Kidney (tissue), 14 donors: ENCODE data around the gene LLGL2. TPM values are rescaled to one million over a fixed set of nuclear protein-coding genes. Genes with fewer than 3 reads are reported as not detected.

Experiments
- DNase-seq, 5 donors: peaks; one replicate each; pipeline ENCODE4 v3.0.0-alpha.2; 2013 to 2020
- FAIRE-seq: peaks from 2 replicates; lab custom pipeline; 2012; peaks lifted over from hg19 to GRCh38; lab: Jason Lieb, UNC
- H3K27ac ChIP-seq, 2 donors: one replicate each; pipeline ENCODE4 v1.7.0; 2013; ENCODE audit warnings: low read depth in 2 of 2, low read length in 2 of 2, inconsistent platforms in 1 of 2
- H3K27me3 ChIP-seq: one replicate; pipeline ENCODE4 v1.7.1; 2013; ENCODE audit warnings: low read length, inconsistent platforms; ENCODE audit not compliant: control insufficient read depth, insufficient read depth
- H3K36me3 ChIP-seq, 3 donors: one replicate each; pipeline versions ENCODE4 v1.7.0 to v1.7.1; 2013; ENCODE audit warnings: low read length in 3 of 3, control low read depth in 1 of 3, inconsistent platforms in 1 of 3; ENCODE audit not compliant: insufficient read depth in 3 of 3, control insufficient read depth in 2 of 3
- H3K4me1 ChIP-seq, 3 donors: one replicate each; pipeline versions ENCODE4 v1.7.0 to v1.7.1; 2013; ENCODE audit warnings: low read length in 3 of 3, inconsistent platforms in 1 of 3, low read depth in 1 of 3; ENCODE audit not compliant: control insufficient read depth in 2 of 3, insufficient read depth in 2 of 3
- H3K4me3 ChIP-seq, 3 donors: one replicate each; pipeline versions ENCODE4 v1.7.0 to v1.8.1; 2013; ENCODE audit warnings: low read length in 3 of 3, control low read depth in 1 of 3, inconsistent platforms in 1 of 3
- H3K9ac ChIP-seq, 3 donors: one replicate each; pipeline versions ENCODE4 v1.7.0 to v1.7.1; 2013; ENCODE audit warnings: low read length in 3 of 3, control low read depth in 1 of 3, inconsistent platforms in 1 of 3
- H3K9me3 ChIP-seq, 3 donors: one replicate each; pipeline versions ENCODE4 v1.7.0 to v1.7.1; 2013; ENCODE audit warnings: low read length in 3 of 3, control low read depth in 1 of 3, inconsistent platforms in 1 of 3; ENCODE audit not compliant: control insufficient read depth in 2 of 3, insufficient read depth in 1 of 3
- intact Hi-C: fragments of 100-400 bp; cut with DNase I; formaldehyde crosslinking; loops from one replicate; pipeline ENCODE4 v1.11.1; 2022
- polyA plus RNA-seq: library from polyadenylated mRNA; stranded (reverse); fragments of 350-450 nt; fragmentation: Illumina TruSeq; extraction: RNeasy Lipid Tissue Mini Kit (QIAGEN cat#74804); gene quantifications from one replicate; pipeline ENCODE4 v1.2.3, GENCODE V29; 2014; ENCODE audit warnings: low read depth, low replicate concordance; ENCODE audit not compliant: insufficient read depth
- total RNA-seq: library from RNA; stranded (reverse); fragmentation: NEBNext Ultra II Directional; extraction: Animal tissue kit (Norgen Biotek cat#: 25700); gene quantifications from one replicate; pipeline ENCODE4 v1.2.1, GENCODE V29; 2021
- TF ChIP-seq, protein P1 (sequence below): IDR thresholded peaks from 3 replicates; pipeline ENCODE4 v1.5.1; 2012; ENCODE audit warnings: mild to moderate bottlenecking, moderate library complexity, borderline replicate concordance; ENCODE audit not compliant: insufficient read depth; ENCODE audit errors: extremely low read depth
- donor health status: control.
- donor health status: control.
- donor health status: control.
- donor health status: control.
- donor health status: control.
- donor health status: DM: yes; HTN: yes; CAD: no.
- donor health status: Normal renal cell carcinoma (clear cell type).

Gene LLGL2
- total and polyA plus RNA-seq, 2 donors from 2014 or later = 181 to 262 TPM

DNA sequence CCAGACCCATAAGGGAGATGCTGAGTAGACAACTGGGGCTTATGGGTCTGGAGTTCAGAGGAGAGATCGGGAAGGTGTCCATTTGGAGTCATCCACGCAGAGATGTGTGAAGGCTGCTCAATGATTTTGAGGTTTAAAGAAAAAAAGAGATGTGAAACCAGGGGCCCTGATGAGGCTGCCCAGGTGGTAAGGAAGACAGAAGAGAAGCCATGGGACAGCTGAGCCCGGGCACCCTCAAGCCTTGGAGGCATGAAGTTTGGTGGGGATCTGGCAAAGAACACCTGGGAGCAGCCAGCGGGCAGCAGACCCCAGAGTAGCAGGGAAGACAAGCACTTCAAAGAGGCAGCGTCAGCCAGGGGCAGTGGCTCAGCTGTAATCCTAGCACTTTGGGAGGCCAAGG lies 41.3 kb downstream of the LLGL2 start:
- no peak for FAIRE-seq
- no peak for DNase-seq
- H3K27ac ChIP-seq = no peak overlapping the region
- H3K4me1 ChIP-seq = peaks cover 0 to 9% (median 0%) of the 10 kb centered on the region in 3 donors
- no peak overlapping the region for H3K9ac ChIP-seq
- H3K9me3 ChIP-seq = no peaks in the 10 kb centered on the region
- no peaks in the 10 kb centered on the region for H3K27me3 ChIP-seq
- intact Hi-C loops = no loop called here
- H3K4me3 ChIP-seq = no peak overlapping the region
- peaks cover 0 to 46% (median 21%) of the 10 kb centered on the region in 3 donors for H3K36me3 ChIP-seq
- TF ChIP-seq, protein P1, sequence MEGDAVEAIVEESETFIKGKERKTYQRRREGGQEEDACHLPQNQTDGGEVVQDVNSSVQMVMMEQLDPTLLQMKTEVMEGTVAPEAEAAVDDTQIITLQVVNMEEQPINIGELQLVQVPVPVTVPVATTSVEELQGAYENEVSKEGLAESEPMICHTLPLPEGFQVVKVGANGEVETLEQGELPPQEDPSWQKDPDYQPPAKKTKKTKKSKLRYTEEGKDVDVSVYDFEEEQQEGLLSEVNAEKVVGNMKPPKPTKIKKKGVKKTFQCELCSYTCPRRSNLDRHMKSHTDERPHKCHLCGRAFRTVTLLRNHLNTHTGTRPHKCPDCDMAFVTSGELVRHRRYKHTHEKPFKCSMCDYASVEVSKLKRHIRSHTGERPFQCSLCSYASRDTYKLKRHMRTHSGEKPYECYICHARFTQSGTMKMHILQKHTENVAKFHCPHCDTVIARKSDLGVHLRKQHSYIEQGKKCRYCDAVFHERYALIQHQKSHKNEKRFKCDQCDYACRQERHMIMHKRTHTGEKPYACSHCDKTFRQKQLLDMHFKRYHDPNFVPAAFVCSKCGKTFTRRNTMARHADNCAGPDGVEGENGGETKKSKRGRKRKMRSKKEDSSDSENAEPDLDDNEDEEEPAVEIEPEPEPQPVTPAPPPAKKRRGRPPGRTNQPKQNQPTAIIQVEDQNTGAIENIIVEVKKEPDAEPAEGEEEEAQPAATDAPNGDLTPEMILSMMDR = no peak

DNA sequence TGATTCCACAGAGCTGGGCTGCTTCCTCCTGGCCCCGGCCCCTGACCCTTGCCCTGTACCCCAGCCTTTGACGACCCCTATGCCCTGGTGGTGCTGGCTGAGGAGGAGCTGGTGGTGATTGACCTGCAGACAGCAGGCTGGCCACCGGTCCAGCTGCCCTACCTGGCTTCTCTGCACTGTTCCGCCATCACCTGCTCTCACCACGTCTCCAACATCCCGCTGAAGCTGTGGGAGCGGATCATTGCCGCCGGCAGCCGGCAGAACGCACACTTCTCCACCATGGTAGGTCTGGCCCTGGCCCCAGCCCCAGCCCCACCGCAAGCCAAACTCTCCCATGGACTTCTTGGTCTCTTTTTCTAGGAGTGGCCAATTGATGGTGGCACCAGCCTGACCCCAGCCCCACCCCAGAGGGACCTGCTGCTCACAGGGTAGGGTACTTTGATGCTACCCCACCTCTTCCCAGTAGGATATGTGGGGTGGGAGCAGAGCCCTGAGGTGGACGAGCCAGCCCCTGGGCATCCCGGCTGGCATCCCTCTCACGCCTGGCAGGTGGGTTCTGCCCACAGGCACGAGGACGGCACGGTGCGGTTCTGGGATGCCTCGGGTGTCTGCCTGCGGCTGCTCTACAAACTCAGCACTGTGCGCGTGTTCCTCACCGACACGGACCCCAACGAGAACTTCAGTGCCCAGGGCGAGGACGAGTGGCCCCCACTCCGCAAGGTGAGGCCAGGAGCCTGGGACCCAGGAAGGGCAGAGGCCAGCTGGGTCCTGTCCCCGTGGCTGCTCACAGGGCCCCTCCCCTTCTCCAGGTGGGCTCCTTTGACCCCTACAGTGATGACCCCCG lies 43.1 kb downstream of the LLGL2 start:
- no peak overlapping the region for H3K27ac ChIP-seq
- H3K4me3 ChIP-seq = no peak overlapping the region
- H3K4me1 ChIP-seq = peaks cover 0 to 8% (median 0%) of the 10 kb centered on the region in 3 donors
- H3K9me3 ChIP-seq = no peaks in the 10 kb centered on the region
- intact Hi-C loops = no loop called here
- DNase-seq (peak in 1 of 5 donors; percentile 27), FAIRE-seq (no peak)
- H3K9ac ChIP-seq = no peak overlapping the region
- TF ChIP-seq, protein P1 = no peak
- H3K27me3 ChIP-seq = no peaks in the 10 kb centered on the region
- H3K36me3 ChIP-seq = peaks cover 0 to 30% (median 15%) of the 10 kb centered on the region in 3 donors

DNA sequence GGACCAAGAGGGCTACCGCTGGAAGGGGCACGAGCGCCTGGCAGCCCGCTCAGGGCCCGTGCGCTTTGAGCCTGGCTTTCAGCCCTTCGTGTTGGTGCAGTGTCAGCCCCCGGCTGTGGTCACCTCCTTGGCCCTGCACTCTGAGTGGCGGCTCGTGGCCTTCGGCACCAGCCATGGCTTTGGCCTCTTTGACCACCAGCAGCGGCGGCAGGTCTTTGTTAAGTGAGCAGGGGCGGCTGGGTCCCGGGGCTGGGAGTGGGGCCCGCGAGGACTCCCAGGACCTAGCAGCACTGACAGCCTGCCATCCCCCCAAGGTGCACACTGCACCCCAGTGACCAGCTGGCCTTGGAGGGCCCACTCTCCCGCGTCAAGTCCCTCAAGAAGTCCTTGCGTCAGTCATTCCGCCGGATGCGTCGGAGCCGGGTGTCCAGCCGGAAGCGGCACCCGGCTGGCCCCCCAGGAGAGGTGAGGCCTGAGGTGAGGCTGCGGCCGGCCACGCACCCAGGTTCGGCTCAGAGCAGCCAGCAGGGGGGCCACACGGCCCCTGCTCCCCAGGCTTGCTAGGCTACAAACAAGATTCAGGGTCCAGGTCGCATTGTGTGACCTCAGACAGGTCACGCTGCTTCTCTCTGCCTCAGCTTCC lies 44.7 kb downstream of the LLGL2 start:
- no peaks in the 10 kb centered on the region for H3K9me3 ChIP-seq
- H3K9ac ChIP-seq = no peak overlapping the region
- DNase-seq = peak in 1 of 5 donors; percentile 28
- intact Hi-C loops = no loop called here
- no peaks in the 10 kb centered on the region for H3K27me3 ChIP-seq
- peaks cover 0 to 16% (median 11%) of the 10 kb centered on the region in 3 donors for H3K36me3 ChIP-seq
- peaks cover 0 to 7% (median 0%) of the 10 kb centered on the region in 3 donors for H3K4me1 ChIP-seq
- H3K4me3 ChIP-seq = no peak overlapping the region
- no peak overlapping the region for H3K27ac ChIP-seq
- FAIRE-seq = no peak
- TF ChIP-seq, protein P1 = no peak
